HepG2 (cell line): Measurements from ENCODE around the gene PXMP4. TPM values are rescaled to one million over a fixed set of nuclear protein-coding genes. Genes with fewer than 3 reads are reported as not detected.

Experiments used
- CBX1 ChIP-seq: IDR thresholded peaks from one replicate; pipeline ENCODE4 v1.6.1; 2016; ENCODE audit warnings: antibody characterized with exemption, low read depth
- DR1 ChIP-seq: sonication (generic); formaldehyde crosslinking; IDR thresholded peaks from 2 replicates; pipeline ENCODE4 v1.8.0; 2021; ENCODE audit warnings: mild to moderate bottlenecking, missing genetic modification reagents, inconsistent platforms
- FOXA3 ChIP-seq: IDR thresholded peaks from 2 replicates; pipeline ENCODE4 v1.6.1; 2016; ENCODE audit warnings: missing genetic modification reagents, missing compliant biosample characterization
- HMGA1 ChIP-seq: sonication (generic); formaldehyde crosslinking; conservative IDR thresholded peaks from 2 replicates; pipeline ENCODE4 v1.4.0; 2020; ENCODE audit warnings: missing genetic modification reagents
- HOXD1 ChIP-seq: sonication (generic); formaldehyde crosslinking; IDR thresholded peaks from 2 replicates; pipeline ENCODE4 v1.5.0; 2020; ENCODE audit warnings: missing genetic modification reagents
- MXD3 ChIP-seq: IDR thresholded peaks from 2 replicates; pipeline ENCODE4 v1.6.1; 2016; ENCODE audit warnings: mild to moderate bottlenecking, missing biosample characterization, missing genetic modification reagents
- NR2F2 ChIP-seq: IDR thresholded peaks from 2 replicates; pipeline ENCODE4 v1.6.1; 2012; ENCODE audit warnings: low read depth, inconsistent platforms, borderline replicate concordance
- NR2F6 ChIP-seq, 2 experiments: IDR thresholded peaks; 2 replicates each; pipeline ENCODE4 v1.6.1; 2016; ENCODE audit warnings: antibody characterized with exemption in 1 of 2, mild to moderate bottlenecking in 1 of 2
- SRSF1 ChIP-seq: fragments of 200-400 bp; formaldehyde crosslinking; optimal IDR thresholded peaks from 2 replicates; pipeline ENCODE3; 2017; ENCODE audit warnings: mild to moderate bottlenecking, low read depth, low read length, moderate library complexity
- TCF12 ChIP-seq, 2 experiments: fragments of 450-650 bp in 1 of 2; sonication (generic) in 1 of 2; formaldehyde crosslinking in 1 of 2; IDR thresholded peaks; 2 replicates each; pipeline versions ENCODE4 v1.6.1 to v1.8.0; 2017 to 2022; ENCODE audit warnings: antibody characterized with exemption in 1 of 2, mild to moderate bottlenecking in 1 of 2, missing genetic modification reagents in 1 of 2, moderate library complexity in 1 of 2
- ZKSCAN8 ChIP-seq: IDR thresholded peaks from 2 replicates; pipeline ENCODE4 v1.6.1; 2016; ENCODE audit warnings: borderline replicate concordance, missing genetic modification reagents, missing compliant biosample characterization
- ZNF17 ChIP-seq: sonication (generic); formaldehyde crosslinking; IDR thresholded peaks from 2 replicates; pipeline ENCODE4 v1.5.0; 2020; ENCODE audit warnings: mild to moderate bottlenecking, missing genetic modification reagents
- ZNF276 ChIP-seq: sonication (generic); formaldehyde crosslinking; IDR thresholded peaks from 2 replicates; pipeline ENCODE4 v1.4.0; 2020; ENCODE audit warnings: mild to moderate bottlenecking, low read depth, missing genetic modification reagents
- ZNF335 ChIP-seq: sonication (generic); formaldehyde crosslinking; IDR thresholded peaks from 2 replicates; pipeline ENCODE4 v1.4.0; 2020; ENCODE audit warnings: missing genetic modification reagents
- ZNF503 ChIP-seq: sonication (generic); formaldehyde crosslinking; IDR thresholded peaks from 2 replicates; pipeline ENCODE4 v1.4.0; 2020; ENCODE audit warnings: missing genetic modification reagents
- ZNF512 ChIP-seq: sonication (generic); formaldehyde crosslinking; IDR thresholded peaks from 2 replicates; pipeline ENCODE4 v1.4.0; 2020; ENCODE audit warnings: mild to moderate bottlenecking, missing genetic modification reagents
- ZNF576 ChIP-seq: sonication (generic); formaldehyde crosslinking; IDR thresholded peaks from 2 replicates; pipeline ENCODE4 v1.4.0; 2020; ENCODE audit warnings: mild to moderate bottlenecking, missing genetic modification reagents
- ZNF704 ChIP-seq: sonication (generic); formaldehyde crosslinking; IDR thresholded peaks from 2 replicates; pipeline ENCODE4 v1.8.1; 2023; ENCODE audit warnings: mild to moderate bottlenecking, inconsistent platforms, moderate library complexity, missing genetic modification reagents, borderline replicate concordance
- ZNF790 ChIP-seq: sonication (generic); formaldehyde crosslinking; IDR thresholded peaks from 2 replicates; pipeline ENCODE4 v1.8.0; 2022; ENCODE audit warnings: missing genetic modification reagents, mild to moderate bottlenecking, borderline replicate concordance
- ZNF792 ChIP-seq: IDR thresholded peaks from 2 replicates; pipeline ENCODE4 v1.6.1; 2016
- ZSCAN30 ChIP-seq: sonication (generic); formaldehyde crosslinking; IDR thresholded peaks from 2 replicates; pipeline ENCODE4 v1.5.0; 2020; ENCODE audit warnings: mild to moderate bottlenecking, missing genetic modification reagents
- polyA plus RNA-seq, 8 experiments: library from polyadenylated mRNA; depleted of rRNA in 3 of 8; stranded (reverse) in 7 of 8; unstranded in 1 of 8; fragments of >200 nt; fragmentation: Illumina TruSeq in 4 of 8; extraction: Trizol in 4 of 8; gene quantifications; 2 replicates each; pipeline versions ENCODE4 v1.2.1 to v1.2.3, GENCODE V29; 2011 to 2016; ENCODE audit warnings: low read depth in 4 of 8, missing spikeins in 1 of 8, mixed read lengths in 1 of 8; ENCODE audit not compliant: insufficient read depth in 1 of 8
- total RNA-seq, 5 experiments: library from RNA; depleted of rRNA; stranded (reverse); fragments of >200 nt; fragmentation: Illumina TruSeq; extraction: Trizol; gene quantifications; 2 replicates each; pipeline ENCODE4 v1.2.3, GENCODE V29; 2016; ENCODE audit warnings: low read depth in 1 of 5

The PXMP4 gene
- total and polyA plus RNA-seq, 2 of the 13 experiments (the other 11 are each of a cell fraction or from before 2014, with no cell fraction given), result not detected

GRCh38 chr20:33663161-33664084, 56.7 kb downstream of the PXMP4 start (continued):
- peak; percentile 94 for TF ChIP-seq MXD3 (CRISPR knock-in tag)
- peak; percentile 67 for TF ChIP-seq ZNF503
- no peak for TF ChIP-seq TCF12 (IDR thresholded peaks at IDR 0.05)
- TF ChIP-seq TCF12 (CRISPR knock-in tag; IDR thresholded peaks at IDR 0.05), result peak; percentile 96; the same call in 1 of the 2 replicates
- TF ChIP-seq HMGA1 (CRISPR knock-in tag), result no peak
- peak; percentile 50; the same call in 1 of the 2 replicates for TF ChIP-seq ZNF335
- peak; percentile 76 for TF ChIP-seq ZNF576
- peak; percentile 89 for TF ChIP-seq CBX1
- peak; percentile 44 for TF ChIP-seq FOXA3
- TF ChIP-seq ZNF790, result peak; percentile 97
- 0 out of 2 replicates have a peak, but pooled peaks have one; percentile 57 for TF ChIP-seq ZSCAN30
- TF ChIP-seq SRSF1, result no peak
- TF ChIP-seq ZKSCAN8 (CRISPR knock-in tag), result peak; percentile 75; the same call in 1 of the 2 replicates
- 0 out of 2 replicates have a peak, but pooled peaks have one; percentile 54 for TF ChIP-seq ZNF512
- no peak for TF ChIP-seq NR2F6 (IDR thresholded peaks at IDR 0.05)
- TF ChIP-seq NR2F6 (CRISPR knock-in tag; IDR thresholded peaks at IDR 0.05), result no peak; the same call in 1 of the 2 replicates
- no peak for TF ChIP-seq ZNF276
- TF ChIP-seq HOXD1, result 0 out of 2 replicates have a peak, but pooled peaks have one; percentile 16
- no peak; the same call in 1 of the 2 replicates for TF ChIP-seq ZNF704 (CRISPR knock-in tag)
- TF ChIP-seq NR2F2, result no peak
- TF ChIP-seq ZNF17 (CRISPR knock-in tag), result no peak
- TF ChIP-seq ZNF792 (CRISPR knock-in tag), result peak; percentile 83; the same call in 1 of the 2 replicates
- peak; percentile 67 for TF ChIP-seq DR1 (CRISPR knock-in tag)
